HEK293 (cell line): ENCODE data around the gene PPP2R2D.

ENCODE experiments used
- CTCF ChIA-PET: fragments of 350-600 bp; formaldehyde crosslinking; extraction: SDS; loops from one replicate; lab custom pipeline; 2021; ENCODE audit warnings: antibody characterized with exemption; lab: Yijun Ruan, JAX
- POLR2A ChIA-PET: fragments of 300-600 bp; formaldehyde crosslinking; extraction: SDS; loops from one replicate; lab custom pipeline; 2020; ENCODE audit warnings: antibody characterized with exemption, inconsistent platforms; lab: Yijun Ruan, JAX
- H3K27ac ChIP-seq: fragments of 200-500 bp; sonication (Bioruptor generic); 2 replicates; pipeline ENCODE4 v1.5.1; 2014; ENCODE audit warnings: low read depth, low read length, control low read depth, inconsistent platforms; ENCODE audit errors: extremely low read depth
- H3K36me3 ChIP-seq, 2 experiments: fragments of 200-500 bp in 1 of 2; sonication (Bioruptor generic) in 1 of 2; 1 replicate in 1 of 2; 2 replicates in 1 of 2; pipeline ENCODE4 v1.5.1; 2014 to 2017; ENCODE audit warnings: inconsistent platforms in 2 of 2, low read length in 2 of 2; ENCODE audit not compliant: control insufficient read depth in 2 of 2, insufficient read depth in 1 of 2
- H3K4me1 ChIP-seq: fragments of 200-500 bp; sonication (Bioruptor generic); 2 replicates; pipeline ENCODE4 v1.5.1; 2014; ENCODE audit warnings: mild to moderate bottlenecking, low read length, inconsistent platforms; ENCODE audit not compliant: control insufficient read depth, insufficient read depth
- H3K4me3 ChIP-seq: 2 replicates; pipeline ENCODE4 v1.5.1; 2011; ENCODE audit warnings: low read depth, mild to moderate bottlenecking, control low read depth, low read length, moderate library complexity
- H3K9me3 ChIP-seq: fragments of 200-500 bp; sonication (Bioruptor generic); 2 replicates; pipeline ENCODE4 v1.5.1; 2014; ENCODE audit warnings: low read depth, low read length, inconsistent platforms; ENCODE audit not compliant: control insufficient read depth, insufficient read depth
- EGR2 ChIP-seq: fragments of 450-650 bp; formaldehyde crosslinking; IDR thresholded peaks from 2 replicates; pipeline ENCODE4 v1.5.1; 2016; ENCODE audit warnings: low read depth, missing biosample characterization, missing genetic modification characterization
- HOXC10 ChIP-seq: sonication (generic); formaldehyde crosslinking; IDR thresholded peaks from 2 replicates; pipeline ENCODE4 v1.8.1; 2023; ENCODE audit warnings: mild to moderate bottlenecking, missing genetic modification reagents
- MZF1 ChIP-seq: fragments of 450-650 bp; formaldehyde crosslinking; IDR thresholded peaks from 2 replicates; pipeline ENCODE4 v1.5.1; 2017; ENCODE audit warnings: missing biosample characterization, missing genetic modification characterization, borderline replicate concordance
- PRDM1 ChIP-seq: fragments of 450-650 bp; formaldehyde crosslinking; IDR thresholded peaks from 2 replicates; pipeline ENCODE4; 2016; ENCODE audit warnings: missing biosample characterization, missing genetic modification characterization
- RBAK ChIP-seq: fragments of 450-650 bp; formaldehyde crosslinking; IDR thresholded peaks from 2 replicates; pipeline ENCODE4 v1.5.1; 2016; ENCODE audit warnings: missing biosample characterization, missing genetic modification characterization
- TCF7L2 ChIP-seq: IDR thresholded peaks from 2 replicates; pipeline ENCODE4 v1.6.1; 2011; ENCODE audit warnings: low read depth, mild to moderate bottlenecking, inconsistent platforms, low read length, moderate library complexity, borderline replicate concordance
- ZNF169 ChIP-seq: fragments of 450-650 bp; formaldehyde crosslinking; IDR thresholded peaks from 2 replicates; pipeline ENCODE4 v1.5.1; 2016; ENCODE audit warnings: missing biosample characterization, missing genetic modification characterization
- ZNF174 ChIP-seq: fragments of 450-650 bp; formaldehyde crosslinking; IDR thresholded peaks from 2 replicates; pipeline ENCODE4 v1.5.0; 2017; ENCODE audit warnings: missing biosample characterization, mild to moderate bottlenecking, missing genetic modification characterization
- ZNF221 ChIP-seq: fragments of 450-650 bp; formaldehyde crosslinking; IDR thresholded peaks from 2 replicates; pipeline ENCODE4 v1.5.1; 2017; ENCODE audit warnings: missing biosample characterization, missing genetic modification characterization, borderline replicate concordance
- ZNF350 ChIP-seq: fragments of 450-650 bp; formaldehyde crosslinking; IDR thresholded peaks from 2 replicates; pipeline ENCODE4 v1.5.0; 2017; ENCODE audit warnings: missing biosample characterization, mild to moderate bottlenecking, missing genetic modification characterization
- ZNF362 ChIP-seq: fragments of 450-650 bp; formaldehyde crosslinking; IDR thresholded peaks from 2 replicates; pipeline ENCODE4 v1.5.1; 2016; ENCODE audit warnings: missing biosample characterization, missing genetic modification characterization
- ZNF433 ChIP-seq: fragments of 450-650 bp; formaldehyde crosslinking; IDR thresholded peaks from 2 replicates; pipeline ENCODE4 v1.5.1; 2016; ENCODE audit warnings: missing biosample characterization, missing genetic modification characterization, low read depth
- ZNF449 ChIP-seq: fragments of 450-650 bp; formaldehyde crosslinking; IDR thresholded peaks from 2 replicates; pipeline ENCODE4 v1.5.1; 2017; ENCODE audit warnings: missing biosample characterization, mild to moderate bottlenecking, missing genetic modification characterization, moderate library complexity
- ZNF48 ChIP-seq: fragments of 450-650 bp; formaldehyde crosslinking; IDR thresholded peaks from 2 replicates; pipeline ENCODE4 v1.5.1; 2016; ENCODE audit warnings: missing biosample characterization, missing genetic modification characterization
- ZNF518A ChIP-seq: fragments of 450-650 bp; formaldehyde crosslinking; conservative IDR thresholded peaks from 2 replicates; pipeline ENCODE4 v1.5.1; 2016; ENCODE audit warnings: low read depth, missing biosample characterization, missing genetic modification characterization
- ZNF555 ChIP-seq: fragments of 450-650 bp; formaldehyde crosslinking; conservative IDR thresholded peaks from 2 replicates; pipeline ENCODE4 v1.5.1; 2017; ENCODE audit warnings: missing biosample characterization, mild to moderate bottlenecking, missing genetic modification characterization, inconsistent platforms
- ZNF585B ChIP-seq: fragments of 450-650 bp; formaldehyde crosslinking; IDR thresholded peaks from 2 replicates; pipeline ENCODE4 v1.5.1; 2016; ENCODE audit warnings: missing biosample characterization, missing genetic modification characterization
- ZNF660 ChIP-seq: fragments of 450-650 bp; IDR thresholded peaks from 2 replicates; pipeline ENCODE4 v1.5.1; 2018; ENCODE audit warnings: missing biosample characterization, mild to moderate bottlenecking, missing genetic modification characterization
- ZNF792 ChIP-seq: fragments of 450-650 bp; formaldehyde crosslinking; IDR thresholded peaks from 2 replicates; pipeline ENCODE4 v1.5.1; 2016; ENCODE audit warnings: missing biosample characterization, missing genetic modification characterization
- TF ChIP-seq, protein P1 (sequence below): fragments of 450-650 bp; formaldehyde crosslinking; IDR thresholded peaks from 2 replicates; pipeline ENCODE4 v1.5.1; 2016; ENCODE audit warnings: missing biosample characterization, missing genetic modification characterization
- TF ChIP-seq, protein P2 (sequence below): fragments of 450-650 bp; formaldehyde crosslinking; IDR thresholded peaks from 2 replicates; pipeline ENCODE4 v1.5.1; 2016; ENCODE audit warnings: missing biosample characterization, missing genetic modification characterization

PPP2R2D gene

GRCh38 chr10:131858583-131859340 lies 42.0 kb upstream of the PPP2R2D start:
- CTCF ChIA-PET = no interaction called here
- no peak for TF ChIP-seq ZNF792 (tag by site-specific recombination)
- no peak for TF ChIP-seq ZNF350 (tag by site-specific recombination)
- no peak for TF ChIP-seq ZNF221
- TF ChIP-seq, protein P1, sequence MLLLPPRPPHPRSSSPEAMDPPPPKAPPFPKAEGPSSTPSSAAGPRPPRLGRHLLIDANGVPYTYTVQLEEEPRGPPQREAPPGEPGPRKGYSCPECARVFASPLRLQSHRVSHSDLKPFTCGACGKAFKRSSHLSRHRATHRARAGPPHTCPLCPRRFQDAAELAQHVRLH = no peak
- TF ChIP-seq, protein P2, sequence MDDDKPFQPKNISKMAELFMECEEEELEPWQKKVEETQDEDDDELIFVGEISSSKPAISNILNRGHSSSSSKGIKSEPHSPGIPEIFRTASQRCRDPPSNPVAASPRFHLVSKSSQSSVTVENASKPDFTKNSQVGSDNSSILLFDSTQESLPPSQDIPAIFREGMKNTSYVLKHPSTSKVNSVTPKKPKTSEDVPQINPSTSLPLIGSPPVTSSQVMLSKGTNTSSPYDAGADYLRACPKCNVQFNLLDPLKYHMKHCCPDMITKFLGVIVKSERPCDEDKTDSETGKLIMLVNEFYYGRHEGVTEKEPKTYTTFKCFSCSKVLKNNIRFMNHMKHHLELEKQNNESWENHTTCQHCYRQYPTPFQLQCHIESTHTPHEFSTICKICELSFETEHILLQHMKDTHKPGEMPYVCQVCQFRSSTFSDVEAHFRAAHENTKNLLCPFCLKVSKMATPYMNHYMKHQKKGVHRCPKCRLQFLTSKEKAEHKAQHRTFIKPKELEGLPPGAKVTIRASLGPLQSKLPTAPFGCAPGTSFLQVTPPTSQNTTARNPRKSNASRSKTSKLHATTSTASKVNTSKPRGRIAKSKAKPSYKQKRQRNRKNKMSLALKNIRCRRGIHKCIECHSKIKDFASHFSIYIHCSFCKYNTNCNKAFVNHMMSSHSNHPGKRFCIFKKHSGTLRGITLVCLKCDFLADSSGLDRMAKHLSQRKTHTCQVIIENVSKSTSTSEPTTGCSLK (tag by site-specific recombination) = no peak
- no peak for TF ChIP-seq ZNF518A (tag by site-specific recombination)
- no peak for TF ChIP-seq ZNF48 (tag by site-specific recombination)
- no peak for TF ChIP-seq HOXC10 (CRISPR knock-in tag)
- TF ChIP-seq ZNF585B = no peak
- no peak for TF ChIP-seq ZNF449 (tag by site-specific recombination)
- no peak for TF ChIP-seq ZNF433
- TF ChIP-seq EGR2 (tag by site-specific recombination) = no peak
- no peak for TF ChIP-seq MZF1 (tag by site-specific recombination)
- no peak for TF ChIP-seq RBAK
- no peak for TF ChIP-seq ZNF174 (tag by site-specific recombination)
- no peak overlapping the region for H3K4me3 ChIP-seq
- H3K4me1 ChIP-seq = no peaks in the 10 kb centered on the region
- POLR2A ChIA-PET = no interaction called here
- H3K9me3 ChIP-seq = no peaks in the 10 kb centered on the region
- H3K36me3 ChIP-seq = no peaks in the 10 kb centered on the region
- H3K27ac ChIP-seq = no peak overlapping the region

- H3K36me3 ChIP-seq = no peaks in the 10 kb centered on the region
- no peaks in the 10 kb centered on the region for H3K9me3 ChIP-seq
- ChIA-PET CTCF (interaction anchor here (0.7 to 1.4 kb wide), 2 partner anchors 15 to 216 kb away, joined by 3 to 6 read pairs; no protein-coding TSS in a partner anchor), POLR2A (no interaction called here)
- no peaks in the 10 kb centered on the region for H3K4me1 ChIP-seq
- no peak overlapping the region for H3K27ac ChIP-seq
- no peak overlapping the region for H3K4me3 ChIP-seq
- TF ChIP-seq ZNF660 (tag by site-specific recombination) (no peak), ZNF555 (tag by site-specific recombination) (no peak), ZNF362 (tag by site-specific recombination) (no peak), TCF7L2 (no peak), MZF1 (tag by site-specific recombination) (no peak), ZNF169 (no peak), PRDM1 (tag by site-specific recombination) (no peak), ZNF433 (no peak), ZNF350 (tag by site-specific recombination) (no peak)
- TF ChIP-seq, protein P2 (tag by site-specific recombination) = no peak
Observed at GRCh38 chr10:131859341-131860020, 41.3 kb upstream of the PPP2R2D start.
